Keratinocyte (primary cell): ENCODE data around the gene PCED1A.

Experiments used
- EZH2 ChIP-seq: IDR thresholded peaks from one replicate; pipeline ENCODE4 v1.6.1; 2012; ENCODE audit warnings: inconsistent platforms, mild to moderate bottlenecking, low read length, moderate library complexity
- TF ChIP-seq, protein P1 (sequence below), 3 experiments: IDR thresholded peaks in 1 of 3; conservative IDR thresholded peaks in 1 of 3; optimal IDR thresholded peaks in 1 of 3; 2 replicates in 2 of 3; 3 replicates in 1 of 3; pipeline versions ENCODE3 to v1.5.1; 2011; ENCODE audit warnings: low read length in 3 of 3, mild to moderate bottlenecking in 3 of 3, moderate library complexity in 2 of 3, control low read depth in 1 of 3, inconsistent platforms in 1 of 3; ENCODE audit not compliant: insufficient read depth in 2 of 3; ENCODE audit errors: extremely low read depth in 1 of 3

DNA sequence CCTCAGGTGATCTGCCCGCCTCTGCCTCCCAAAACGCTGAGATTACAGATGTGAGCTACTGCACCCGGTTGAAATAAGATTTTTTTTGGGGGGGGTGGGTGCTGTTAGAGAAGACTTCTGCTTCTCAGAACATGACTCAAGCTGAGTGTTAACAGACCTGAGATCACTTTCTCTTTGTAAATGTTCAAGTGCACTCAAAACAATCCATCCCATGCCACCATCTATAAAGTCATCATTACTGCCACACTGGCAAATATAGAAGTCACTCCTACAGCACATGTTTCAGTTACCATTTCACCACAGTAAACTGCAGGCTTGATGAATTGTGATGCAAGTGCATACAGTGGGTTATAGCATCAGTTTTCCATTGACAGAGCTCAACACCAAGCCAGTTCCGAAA is 9.1 kb upstream of the PCED1A start:
- TF ChIP-seq, protein P1, sequence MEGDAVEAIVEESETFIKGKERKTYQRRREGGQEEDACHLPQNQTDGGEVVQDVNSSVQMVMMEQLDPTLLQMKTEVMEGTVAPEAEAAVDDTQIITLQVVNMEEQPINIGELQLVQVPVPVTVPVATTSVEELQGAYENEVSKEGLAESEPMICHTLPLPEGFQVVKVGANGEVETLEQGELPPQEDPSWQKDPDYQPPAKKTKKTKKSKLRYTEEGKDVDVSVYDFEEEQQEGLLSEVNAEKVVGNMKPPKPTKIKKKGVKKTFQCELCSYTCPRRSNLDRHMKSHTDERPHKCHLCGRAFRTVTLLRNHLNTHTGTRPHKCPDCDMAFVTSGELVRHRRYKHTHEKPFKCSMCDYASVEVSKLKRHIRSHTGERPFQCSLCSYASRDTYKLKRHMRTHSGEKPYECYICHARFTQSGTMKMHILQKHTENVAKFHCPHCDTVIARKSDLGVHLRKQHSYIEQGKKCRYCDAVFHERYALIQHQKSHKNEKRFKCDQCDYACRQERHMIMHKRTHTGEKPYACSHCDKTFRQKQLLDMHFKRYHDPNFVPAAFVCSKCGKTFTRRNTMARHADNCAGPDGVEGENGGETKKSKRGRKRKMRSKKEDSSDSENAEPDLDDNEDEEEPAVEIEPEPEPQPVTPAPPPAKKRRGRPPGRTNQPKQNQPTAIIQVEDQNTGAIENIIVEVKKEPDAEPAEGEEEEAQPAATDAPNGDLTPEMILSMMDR (optimal IDR thresholded peaks at IDR 0.05 in 1 of 3, IDR thresholded peaks at IDR 0.05 in 1 of 3, conservative IDR thresholded peaks at IDR 0.05 in 1 of 3; ENCODE audit: extremely low read depth in 1 of 3, insufficient read depth in 2 of 3, low read length in 3 of 3): no peak
- TF ChIP-seq EZH2: no peak
